GM10248 (cell line): ENCODE measurements around the gene GALNT9.

ENCODE experiments used
- CTCF ChIA-PET: fragments of 300-600 bp; sonication (Branson Sonifier 250); formaldehyde crosslinking; extraction: SDS; loops from one replicate; lab custom pipeline; 2021; ENCODE audit warnings: antibody characterized with exemption; lab: Yijun Ruan, JAX
- POLR2A ChIA-PET: fragments of 350-650 bp; sonication (Branson Sonifier 250); formaldehyde crosslinking; extraction: SDS; loops from one replicate; lab custom pipeline; 2020; ENCODE audit warnings: antibody characterized with exemption; lab: Yijun Ruan, JAX
- DNase-seq: peaks from one replicate; pipeline ENCODE4 v3.0.0; 2012; ENCODE audit errors: extremely low spot score
- CTCF ChIP-seq: IDR thresholded peaks from 2 replicates; pipeline ENCODE4 v1.5.1; 2012; ENCODE audit warnings: mild to moderate bottlenecking, low read depth; ENCODE audit errors: extremely low read depth, missing control alignments, control extremely low read depth

Gene GALNT9

GRCh38 chr12:132202929-132203721, 126.3 kb downstream of the GALNT9 start:
- POLR2A ChIA-PET = no interaction called here
- CTCF ChIA-PET = no interaction called here
- no peak for TF ChIP-seq CTCF
- no peak for DNase-seq

- DNase-seq = no peak
- CTCF ChIA-PET = no interaction called here
- no peak for TF ChIP-seq CTCF
- POLR2A ChIA-PET = no interaction called here
Measured at GRCh38 chr12:132201391-132202120, 127.8 kb downstream of the GALNT9 start.

DNA sequence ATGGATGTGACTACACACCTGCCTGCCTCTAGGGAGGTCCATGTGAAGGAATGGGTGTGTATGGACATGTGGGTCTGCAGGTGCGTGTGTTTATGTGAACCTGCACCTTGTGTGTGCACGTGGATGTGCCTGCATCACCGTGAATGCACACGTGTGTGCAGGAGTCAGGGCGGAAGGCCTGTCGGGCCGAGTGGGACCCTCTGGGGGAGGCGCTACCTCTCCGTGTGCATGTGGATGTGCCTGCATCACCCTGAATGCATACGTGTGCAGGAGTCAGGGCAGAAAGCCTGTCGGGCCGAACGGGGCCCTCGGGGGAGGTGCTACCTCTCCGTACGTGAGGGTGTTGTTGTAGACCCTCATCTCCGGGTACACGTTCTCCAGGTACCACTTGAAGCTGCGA, 128.6 kb downstream of the GALNT9 start:
- TF ChIP-seq CTCF = no peak
- ChIA-PET POLR2A (no interaction called here), CTCF (no interaction called here)
- no peak for DNase-seq

- no peak for DNase-seq
- POLR2A ChIA-PET = no interaction called here
- no peak for TF ChIP-seq CTCF
- CTCF ChIA-PET = no interaction called here
Measured at GRCh38 chr12:132199526-132200319, 129.7 kb downstream of the GALNT9 start.

DNA sequence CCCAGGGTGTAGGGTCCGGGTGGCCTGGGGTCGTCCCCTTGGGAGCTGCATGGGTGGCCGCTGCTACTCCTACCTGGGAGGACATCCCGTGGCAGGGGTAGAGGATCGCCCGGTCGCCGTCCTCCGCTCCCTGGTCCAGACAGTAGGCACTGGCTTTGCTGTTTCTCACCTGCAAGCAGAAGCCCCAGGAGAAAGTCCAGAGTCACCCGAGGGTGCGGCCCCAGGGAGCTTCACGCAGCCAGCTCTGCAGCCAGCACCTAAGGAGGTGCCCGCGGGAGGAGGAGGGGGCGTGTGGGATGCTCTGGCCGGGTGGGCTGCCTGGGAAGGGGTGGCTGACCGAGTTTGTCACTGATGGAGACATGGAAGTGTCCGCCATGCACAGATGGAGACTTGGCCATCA, 130.3 kb downstream of the GALNT9 start:
- POLR2A ChIA-PET = no interaction called here
- no peak for DNase-seq
- no peak for TF ChIP-seq CTCF
- CTCF ChIA-PET = no interaction called here

GRCh38 chr12:132197581-132198354, 131.6 kb downstream of the GALNT9 start:
- no peak for TF ChIP-seq CTCF
- CTCF ChIA-PET = no interaction called here
- POLR2A ChIA-PET = no interaction called here

More at GRCh38 chr12:132197581-132198354, 131.6 kb downstream of the GALNT9 start:
- DNase-seq = no peak
